ENCODE measurements around the gene SELENBP1.
"Not testable (repeated sequence)": the region's sequence is repeated elsewhere in the genome, so short reads cannot be mapped to it uniquely, and the experiment has no call there.

The SELENBP1 gene

DNA sequence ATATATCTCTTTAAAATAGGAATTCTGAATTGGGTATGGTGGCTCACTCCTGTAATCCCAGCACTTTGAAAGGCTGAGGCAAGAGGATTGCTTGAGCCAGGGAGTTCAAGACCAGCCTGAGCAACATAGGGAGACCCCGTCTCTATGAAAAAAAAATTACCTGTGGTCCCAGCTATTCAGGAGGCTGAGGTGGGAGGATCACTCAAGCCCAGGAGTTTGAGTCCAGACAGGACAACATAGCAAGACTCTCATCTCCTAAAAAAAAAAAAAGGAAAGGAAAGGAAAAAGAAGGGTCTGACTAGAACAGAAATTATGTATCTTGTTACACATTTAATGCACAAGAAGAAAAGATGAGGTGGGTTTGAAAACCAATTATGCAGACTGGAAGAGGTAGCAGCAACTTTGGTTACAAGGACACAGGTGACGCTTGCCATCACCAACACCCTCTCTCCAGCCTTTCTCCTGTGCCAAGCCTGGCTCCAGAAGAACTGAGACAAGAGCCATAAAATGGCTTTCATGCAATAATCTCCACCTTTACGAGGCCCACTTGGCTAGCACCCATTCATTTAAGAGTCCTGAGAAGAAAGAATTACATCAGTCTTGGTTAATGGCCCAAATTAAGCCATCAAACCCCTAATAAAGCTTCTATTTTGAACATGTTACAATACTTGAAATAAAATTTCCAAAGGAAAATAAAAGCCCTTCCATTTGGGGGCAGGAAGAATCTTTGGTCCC is 4.8 kb upstream of the SELENBP1 start:
- peak; percentile 19 for DNase-seq

DNA sequence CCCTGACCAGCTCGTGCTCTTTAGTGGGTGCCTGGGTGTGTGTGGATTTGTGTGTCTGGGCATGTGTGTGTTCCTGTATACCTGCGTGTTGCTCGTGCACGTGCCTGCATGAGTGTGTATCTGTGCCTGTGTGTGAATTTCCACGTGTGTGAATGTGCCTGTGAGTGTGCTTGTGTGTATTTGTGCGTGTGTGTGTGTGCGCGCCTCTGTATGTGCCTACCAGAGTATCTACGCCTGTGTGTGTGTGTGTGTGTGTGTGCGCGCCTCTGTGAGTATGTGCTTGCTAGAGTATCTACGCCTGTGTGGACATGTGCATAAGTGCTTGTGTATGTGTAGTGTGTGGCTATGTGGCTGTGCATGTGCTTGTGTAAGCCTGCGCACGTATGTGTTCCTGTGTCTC is 691 bp upstream of the SELENBP1 start:
- no peak for DNase-seq

DNA sequence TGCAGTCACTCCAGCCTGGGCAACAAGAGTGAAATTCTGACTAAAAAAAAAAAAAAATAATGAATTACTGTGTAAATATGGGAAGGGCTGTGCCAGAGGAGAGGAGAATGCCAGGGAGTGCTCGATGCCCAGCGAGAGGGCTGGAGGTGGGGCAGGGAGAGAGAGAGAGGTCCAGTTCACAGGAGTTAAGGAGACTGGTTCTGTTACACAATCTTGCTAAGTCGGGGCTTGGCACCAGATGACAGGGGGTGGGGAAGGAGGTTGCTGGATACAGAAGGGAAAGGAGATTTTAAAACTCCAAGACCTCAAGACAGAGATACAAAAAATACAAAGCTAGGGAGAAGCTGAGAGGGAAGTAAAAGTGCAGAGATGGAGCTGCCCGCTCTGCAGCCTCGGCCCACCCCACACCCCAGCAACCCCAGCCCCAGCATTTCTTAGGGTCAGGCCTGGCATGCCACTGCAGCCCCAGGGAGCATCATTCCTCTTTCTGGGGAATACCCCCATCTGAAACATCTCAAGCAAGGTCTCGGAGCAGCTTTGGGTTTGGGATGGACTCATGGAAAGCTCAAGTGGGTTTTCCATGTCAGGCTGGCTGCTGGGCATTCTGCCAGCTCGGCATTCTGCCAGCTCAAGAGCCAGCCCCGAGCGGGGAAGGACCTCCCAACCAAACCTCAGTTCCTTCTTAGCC is 991 bp downstream of the SELENBP1 start:
- peak; percentile 88 for DNase-seq

DNA sequence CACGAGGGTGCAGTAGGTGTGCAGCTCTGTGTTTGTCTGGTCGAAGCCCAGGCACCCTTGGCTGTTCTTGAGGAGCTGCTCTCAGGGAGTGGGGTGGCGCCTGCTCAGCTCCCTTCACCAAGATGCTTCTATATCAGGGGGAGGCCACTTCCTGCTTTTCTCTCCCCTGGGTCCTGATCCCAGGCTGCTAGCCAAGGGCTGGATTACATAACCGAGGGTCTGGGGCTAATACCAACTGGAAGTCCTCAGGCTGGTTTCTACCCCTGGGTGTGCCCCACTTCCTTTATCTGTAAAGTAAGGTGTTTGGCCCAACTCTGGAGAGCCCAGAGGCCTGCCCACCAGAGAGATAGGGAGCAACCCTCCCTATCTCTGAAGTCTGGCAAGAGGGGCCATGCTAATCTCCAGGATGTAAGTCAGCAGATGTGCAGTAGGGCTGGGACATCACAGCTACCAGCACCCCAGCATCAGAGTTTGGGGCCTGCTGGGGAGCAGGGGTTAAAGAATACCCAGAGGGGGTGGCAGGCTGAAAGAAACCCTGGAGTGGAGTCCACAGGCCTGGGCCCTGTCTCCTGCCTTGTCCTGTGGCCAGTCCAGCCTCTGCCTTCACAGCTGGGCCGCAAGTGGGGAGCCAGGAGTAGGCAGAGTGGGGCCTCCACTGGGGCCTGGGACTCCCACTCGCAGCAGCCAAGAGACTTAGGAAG is 2.1 kb downstream of the SELENBP1 start:
- DNase-seq = no peak

DNA sequence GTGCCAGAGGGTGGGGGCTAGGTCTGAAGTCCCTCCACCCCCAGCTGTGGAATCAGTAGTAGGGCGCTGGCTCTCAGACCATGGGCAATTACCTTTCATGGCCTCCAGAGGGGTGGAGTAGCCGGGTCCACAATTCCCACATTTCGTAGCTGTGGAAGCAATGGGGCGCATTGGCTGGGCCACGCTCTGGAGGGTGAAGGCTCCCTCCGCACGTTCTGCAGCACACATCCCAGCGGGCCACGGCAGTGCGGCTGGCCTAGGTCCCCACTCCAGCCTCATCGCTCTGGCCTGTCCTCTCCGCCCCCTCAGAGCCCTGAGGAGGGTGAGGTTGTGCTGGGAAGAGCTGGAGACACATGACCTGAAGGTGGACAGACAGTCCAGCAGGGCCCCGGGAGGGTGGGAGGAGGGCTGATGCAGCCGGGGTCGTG is 2.9 kb downstream of the SELENBP1 start:
- DNase-seq = no peak

DNA sequence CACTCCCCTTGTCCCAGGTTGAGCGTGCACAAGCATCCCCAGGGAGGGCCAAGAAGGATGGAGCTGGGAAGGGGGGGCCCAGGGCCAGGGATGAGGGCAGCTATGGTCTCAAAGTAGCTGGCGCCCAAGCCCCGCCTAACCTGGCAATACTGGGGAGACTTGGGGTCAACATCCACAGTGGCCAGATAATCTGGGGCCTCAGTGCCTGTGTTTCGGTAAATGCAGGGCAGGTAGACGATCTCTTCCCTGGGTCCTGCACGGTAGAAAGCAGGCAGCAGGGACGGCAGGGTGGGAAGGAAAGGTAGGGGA is 3.2 kb downstream of the SELENBP1 start:
- DNase-seq = no peak

DNA sequence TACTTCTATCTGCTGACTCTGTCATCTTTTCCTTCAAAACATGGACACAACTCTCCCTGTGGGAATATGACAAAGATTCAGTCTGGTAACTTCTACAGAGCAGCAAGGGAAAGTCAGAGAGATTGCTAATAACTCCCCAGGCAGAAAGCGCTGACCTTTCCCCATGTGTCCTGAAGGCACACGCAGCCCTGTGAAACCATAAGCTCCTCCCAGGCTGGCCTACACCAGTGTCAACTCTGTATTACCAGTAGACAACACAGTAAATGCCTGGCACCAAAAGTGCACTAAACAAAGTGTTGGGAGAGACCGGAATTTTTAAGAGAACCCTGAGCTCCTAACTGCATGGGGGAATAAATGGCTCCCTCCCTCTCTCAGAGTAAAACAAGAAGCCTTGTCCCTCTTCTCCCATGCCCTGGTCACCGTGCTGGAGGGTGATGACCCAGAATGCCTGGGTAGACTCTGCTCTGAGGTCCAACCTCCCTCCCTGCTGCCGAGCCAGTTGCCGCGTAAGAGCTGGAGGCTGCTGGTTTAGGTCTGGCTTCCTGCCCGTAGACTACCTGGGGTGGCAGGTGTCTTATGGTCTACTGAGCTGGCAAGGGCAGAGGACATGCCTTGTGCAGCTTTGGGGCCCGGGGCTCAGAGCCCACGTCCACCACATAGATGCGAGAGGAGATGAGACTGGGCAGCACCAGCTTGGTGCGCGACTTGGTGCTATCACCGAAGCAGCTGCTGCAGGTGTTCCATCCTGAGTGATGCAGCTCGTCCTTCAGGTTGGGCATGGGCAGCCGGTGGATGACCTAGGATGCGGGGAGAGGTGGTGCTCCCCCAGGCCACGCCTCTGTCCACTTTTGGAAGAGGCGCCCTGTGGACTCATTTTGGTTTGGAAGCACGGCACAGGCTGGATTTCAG is 3.9 kb downstream of the SELENBP1 start:
- DNase-seq = peak; percentile 31

DNA sequence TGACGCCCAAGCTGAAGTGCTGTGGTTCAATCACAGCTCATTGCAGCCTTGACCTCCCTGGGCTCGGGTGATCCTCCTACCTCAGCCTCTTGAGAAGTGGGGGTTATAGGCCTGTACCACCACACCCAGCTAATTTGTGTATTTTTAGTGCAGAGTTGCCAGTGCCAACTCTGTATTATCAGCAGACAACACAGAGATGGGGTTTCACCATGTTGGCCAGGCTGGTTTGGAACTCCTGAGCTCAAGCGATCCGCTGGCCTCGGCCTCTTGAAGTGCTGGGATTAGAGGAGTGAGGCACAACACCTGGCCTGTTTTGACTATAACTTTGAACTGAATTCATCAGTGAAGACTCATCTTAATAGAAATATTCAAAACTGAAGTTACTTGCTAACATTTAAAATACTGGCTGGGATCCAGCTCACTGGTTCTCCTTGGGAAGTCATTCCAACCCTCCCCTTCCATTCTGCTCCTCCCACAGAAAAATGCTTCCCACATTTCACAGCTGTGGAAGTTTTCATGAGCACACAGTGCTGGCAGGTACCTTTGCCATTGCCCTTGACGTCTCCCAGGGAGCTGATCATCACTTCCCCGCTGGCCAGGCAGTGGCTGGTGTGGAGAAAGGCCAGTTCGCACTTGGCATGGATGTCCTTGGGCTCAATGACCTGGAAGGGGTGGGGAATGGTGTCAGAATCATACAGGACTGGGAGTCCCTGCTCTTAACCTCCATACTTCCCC is 4.7 kb downstream of the SELENBP1 start:
- DNase-seq = no peak

DNA sequence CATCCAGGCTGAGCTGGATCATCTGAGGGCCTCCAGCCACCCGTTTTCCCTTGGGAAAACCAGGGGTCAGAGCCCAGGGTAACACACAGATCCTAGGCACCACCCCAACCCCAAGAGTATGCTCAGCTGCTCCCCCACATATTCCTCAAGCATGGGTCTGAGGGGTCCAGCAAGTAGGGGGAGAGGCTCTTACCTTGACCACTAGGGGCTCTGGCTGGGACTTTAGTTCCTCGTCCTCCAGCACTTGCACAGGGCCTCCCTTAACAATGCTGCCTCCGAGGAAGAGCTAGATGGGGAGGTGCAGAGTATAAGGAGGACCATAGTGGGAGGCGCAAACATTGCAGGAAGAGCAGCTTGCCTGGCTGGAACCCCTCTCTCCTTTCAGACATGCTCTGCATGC is 7.5 kb downstream of the SELENBP1 start:
- no peak for DNase-seq

DNA sequence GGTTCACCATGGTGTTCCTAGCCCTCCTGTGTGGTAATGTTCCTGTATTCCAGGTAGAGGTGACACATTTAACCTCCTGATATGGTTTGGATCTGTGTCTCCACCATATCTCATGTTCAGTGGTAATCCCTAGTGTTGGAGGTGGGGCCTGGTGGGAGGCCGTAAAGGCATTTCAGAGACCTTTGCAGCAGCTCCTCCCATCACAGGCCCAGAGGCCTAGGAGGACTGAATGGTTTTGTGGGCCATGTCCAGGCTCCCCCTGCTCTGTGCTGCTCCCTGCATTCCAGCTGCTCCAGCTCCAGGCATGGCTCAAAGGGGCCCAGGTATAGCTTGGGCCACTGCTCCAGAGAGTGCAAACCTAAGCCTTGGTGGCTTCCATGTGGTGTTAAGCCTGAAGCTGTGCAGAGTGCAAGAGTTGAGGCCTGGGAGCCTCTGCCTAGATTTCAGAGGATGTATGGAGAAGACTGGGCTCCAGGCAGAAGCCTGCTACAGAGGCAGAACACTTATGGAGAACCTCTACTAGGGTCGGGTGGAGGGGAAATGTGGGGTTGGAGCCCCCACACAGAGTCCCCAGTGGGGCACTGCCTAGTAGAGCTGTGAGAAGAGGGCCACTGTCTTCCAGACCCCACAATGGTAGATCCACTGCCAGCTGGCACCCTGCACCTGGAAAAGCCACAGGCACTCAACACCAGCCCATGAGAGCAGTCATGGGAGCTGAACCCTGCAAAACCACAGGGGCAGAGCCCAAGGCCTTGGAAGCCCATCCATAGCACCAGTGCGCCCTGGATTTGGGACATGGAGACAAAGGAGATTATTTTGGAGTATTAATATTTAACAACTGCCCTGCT is 10.0 kb downstream of the SELENBP1 start:
- DNase-seq = no peak

DNA sequence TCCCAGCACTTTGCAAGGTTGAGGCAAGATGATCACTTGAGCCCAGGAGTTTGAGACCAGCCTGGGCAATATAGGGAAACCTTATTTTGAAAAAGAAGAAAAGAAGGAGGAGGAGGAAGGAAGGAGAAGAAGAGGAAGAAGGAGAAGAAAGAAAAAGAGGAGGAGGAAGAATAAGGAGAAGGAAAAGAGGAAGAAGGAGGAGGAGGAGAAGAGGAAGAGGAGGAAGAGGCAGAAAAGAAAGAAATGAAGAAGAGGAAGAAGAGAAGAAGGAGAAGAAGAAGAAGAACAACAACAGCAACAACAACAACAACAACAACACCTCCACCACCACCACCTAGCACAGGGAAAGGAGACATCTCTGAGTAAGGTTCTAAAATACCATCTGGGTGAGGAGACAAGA is 10.6 kb downstream of the SELENBP1 start:
- no peak for DNase-seq

DNA sequence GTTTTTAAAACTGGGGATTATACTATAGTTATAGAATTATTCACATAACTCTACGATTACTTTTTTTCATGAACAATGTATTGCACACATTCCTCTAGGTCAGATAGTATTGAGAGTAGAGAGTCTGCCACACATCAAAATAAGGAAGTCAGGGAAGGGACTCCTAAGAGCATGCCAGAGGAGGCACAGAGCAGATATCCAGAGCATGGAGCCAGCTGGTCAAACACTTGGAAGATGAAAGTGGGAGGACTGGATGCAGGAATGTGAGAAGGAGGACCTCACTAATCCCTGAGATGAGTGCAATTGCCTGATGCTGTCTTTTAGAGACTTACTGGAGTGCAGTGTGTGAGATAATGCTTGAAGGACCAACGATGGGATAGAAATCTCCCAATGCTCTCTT is 15.8 kb downstream of the SELENBP1 start:
- DNase-seq = no peak

DNA sequence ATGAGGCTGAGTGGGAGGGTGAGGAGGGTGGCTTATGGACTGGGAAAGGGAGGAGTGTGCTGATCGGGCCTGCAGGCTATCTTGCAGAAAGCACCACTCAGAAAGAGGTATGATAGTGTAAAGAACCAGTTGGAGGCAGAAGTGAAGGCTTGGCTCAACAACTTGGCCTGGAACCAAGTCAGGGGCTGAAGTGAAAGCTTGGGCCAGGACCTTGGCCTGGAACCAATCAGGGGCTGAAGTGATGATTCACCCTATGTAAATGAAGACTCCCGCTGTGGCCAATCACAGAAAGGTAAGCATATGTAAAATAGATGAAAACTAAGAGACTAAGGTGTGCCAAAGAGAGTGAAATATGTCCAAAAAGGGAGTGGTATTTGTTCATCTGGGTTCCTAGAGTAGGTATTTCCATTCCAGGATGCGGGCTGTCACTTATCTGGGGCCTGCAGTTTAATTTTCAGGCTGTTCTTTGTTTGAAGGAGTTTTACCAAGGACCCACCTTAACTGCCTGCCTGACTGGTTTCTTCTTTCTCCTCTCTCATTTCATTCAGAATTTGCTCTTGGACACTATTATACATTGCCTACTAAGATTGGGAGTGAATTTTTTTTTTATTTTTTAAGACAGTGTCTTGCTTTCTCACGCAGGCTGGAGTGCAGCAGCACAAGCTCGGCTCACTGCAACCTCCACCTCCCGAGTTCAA is 20.3 kb downstream of the SELENBP1 start:
- no peak for DNase-seq

DNA sequence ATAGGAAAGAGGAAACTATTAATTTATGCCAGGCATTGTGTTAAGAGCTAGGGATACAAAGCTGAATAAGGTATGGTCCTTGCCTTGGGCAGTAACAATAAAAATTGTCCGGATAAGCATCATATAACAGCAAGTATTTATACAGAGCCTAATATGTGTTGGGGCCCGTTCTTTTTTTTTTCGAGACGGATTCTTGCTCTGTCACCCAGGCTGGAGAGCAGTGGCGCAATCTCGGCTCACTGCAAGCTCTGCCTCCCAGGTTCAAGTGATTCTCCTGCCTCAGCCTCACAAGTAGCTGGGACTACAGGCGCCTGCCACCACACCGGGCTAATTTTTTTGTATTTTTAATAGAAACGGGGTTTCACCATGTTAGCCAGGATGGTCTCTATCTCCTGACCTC is 22.2 kb downstream of the SELENBP1 start:
- DNase-seq = not testable (repeated sequence)

DNA sequence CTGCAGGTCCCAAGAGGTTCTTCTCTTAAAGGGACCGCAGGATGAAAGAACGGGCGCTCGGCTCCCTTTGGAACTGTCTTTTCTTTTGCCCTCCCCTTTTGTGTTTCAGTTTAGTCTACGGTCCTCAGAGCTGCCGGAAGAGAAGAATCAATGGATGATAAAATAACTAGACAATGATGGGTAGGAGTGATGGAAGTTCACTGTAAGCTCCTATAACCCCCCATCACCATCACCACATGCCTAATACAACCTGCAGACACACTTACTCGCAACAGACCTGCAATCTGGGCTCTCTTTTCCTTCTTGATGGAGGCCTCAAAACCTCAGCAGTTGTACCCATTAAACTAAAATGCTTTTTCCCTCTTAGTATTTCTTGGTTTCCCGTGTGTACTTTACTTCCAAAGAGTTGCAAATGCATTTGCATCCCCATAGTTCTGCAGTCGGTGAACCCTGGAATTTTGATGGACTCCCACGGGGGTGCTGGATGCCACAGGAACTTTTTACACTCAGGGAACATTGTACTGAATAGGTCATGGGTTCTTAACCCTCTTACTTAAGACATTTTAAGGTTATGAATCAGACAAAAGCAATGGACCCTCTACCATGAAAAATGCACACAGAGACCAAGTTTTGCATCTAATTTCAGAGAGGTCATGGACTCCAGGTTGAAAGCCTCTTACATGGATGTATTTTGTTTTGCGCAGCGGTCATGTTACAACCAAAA is 24.8 kb downstream of the SELENBP1 start:
- DNase-seq = no peak

DNA sequence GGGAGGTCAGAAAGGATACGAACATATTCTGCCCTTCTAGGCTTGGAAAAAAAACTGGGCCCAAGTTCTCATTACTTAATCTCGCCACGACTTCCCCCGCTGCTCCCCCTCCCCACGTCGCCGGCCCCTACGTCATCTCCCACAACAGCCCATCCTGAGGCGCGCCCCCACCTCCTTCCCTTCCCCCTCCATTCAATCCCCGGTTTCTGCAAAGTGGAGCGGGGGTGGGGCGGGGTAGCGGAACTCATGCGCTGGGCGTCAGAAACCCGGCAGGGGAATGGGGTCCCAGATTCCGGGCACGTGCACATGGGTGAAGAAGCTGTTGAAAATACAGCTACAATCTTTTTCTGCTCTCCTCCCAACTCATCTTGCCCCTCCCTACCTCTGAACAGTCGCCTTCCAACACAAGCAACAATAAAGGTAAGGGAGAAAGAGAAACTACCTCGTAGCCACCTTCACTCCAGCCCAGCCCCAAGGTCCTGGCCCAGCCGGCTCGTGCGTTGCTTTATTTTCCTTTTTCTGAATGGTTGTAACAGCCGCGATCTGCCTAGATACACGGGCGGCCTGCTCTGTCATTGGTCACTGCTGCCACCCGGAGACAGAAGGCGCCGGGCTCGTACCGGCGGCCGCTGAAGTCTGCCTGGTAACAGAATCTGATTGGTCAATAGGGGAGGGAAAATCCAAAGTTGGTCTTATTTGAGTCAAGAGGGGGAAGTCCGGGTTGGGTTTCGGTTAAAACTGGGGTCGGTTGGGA is 25.6 kb downstream of the SELENBP1 start, which contains the start of gene RFX5:
TSS of gene RFX5 (minus strand) at position 484 of the 754 bp plus-strand sequence. CDS start 932 bp downstream, outside the sequence.
- peak; percentile 96 for DNase-seq

DNA sequence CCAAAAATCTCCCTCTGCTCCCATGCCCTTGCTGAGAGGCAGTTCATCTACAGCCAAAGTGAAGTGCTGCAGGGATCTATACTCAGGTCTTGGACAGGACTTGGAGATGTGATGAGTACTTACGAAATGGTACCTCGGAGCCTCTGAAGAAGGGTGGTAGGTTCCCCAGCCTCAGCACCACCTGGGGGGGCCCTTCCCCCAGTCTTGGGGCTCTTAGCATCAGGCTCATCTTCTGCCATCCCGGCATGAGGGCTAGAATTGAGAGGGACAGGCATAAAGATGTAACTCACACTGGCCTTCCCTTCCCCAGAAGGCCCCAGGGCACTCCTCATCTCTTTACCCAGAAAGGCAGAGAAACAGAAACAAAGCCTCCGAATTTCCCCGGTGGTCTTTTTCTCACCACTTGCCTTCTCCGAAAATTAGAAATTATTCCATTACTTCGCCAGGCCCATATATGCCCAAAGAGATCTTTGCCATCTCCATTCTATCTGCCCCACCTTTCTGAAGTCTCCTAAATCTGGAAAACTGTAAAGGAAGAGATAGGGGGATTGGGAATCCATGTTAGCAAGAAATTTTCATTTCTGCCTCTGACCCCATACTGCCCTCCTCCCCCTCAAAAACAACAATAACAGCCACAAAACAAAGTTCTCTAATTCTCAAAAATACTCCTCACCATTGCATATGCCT is 26.3 kb downstream of the SELENBP1 start:
- DNase-seq = no peak

DNA sequence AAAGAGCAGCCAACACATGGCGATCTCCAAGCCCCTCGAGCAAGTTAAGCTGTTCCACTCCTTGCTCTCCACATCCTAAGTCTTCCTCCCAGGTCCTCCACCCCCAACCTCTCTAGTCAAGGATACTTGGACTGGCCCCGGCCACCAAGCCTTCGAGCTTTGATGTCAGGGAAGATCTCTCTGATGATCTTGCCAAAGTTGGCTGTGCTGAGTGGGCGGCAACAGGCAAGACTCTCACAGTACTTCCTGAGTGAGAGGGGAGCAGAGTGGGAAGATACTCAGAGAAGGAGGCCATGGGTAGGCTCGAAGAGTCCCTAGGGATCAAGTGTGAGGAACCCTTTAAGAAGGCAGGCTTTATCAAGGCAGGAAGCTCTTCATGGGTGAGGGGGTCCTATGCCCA is 28.2 kb downstream of the SELENBP1 start:
- no peak for DNase-seq

DNA sequence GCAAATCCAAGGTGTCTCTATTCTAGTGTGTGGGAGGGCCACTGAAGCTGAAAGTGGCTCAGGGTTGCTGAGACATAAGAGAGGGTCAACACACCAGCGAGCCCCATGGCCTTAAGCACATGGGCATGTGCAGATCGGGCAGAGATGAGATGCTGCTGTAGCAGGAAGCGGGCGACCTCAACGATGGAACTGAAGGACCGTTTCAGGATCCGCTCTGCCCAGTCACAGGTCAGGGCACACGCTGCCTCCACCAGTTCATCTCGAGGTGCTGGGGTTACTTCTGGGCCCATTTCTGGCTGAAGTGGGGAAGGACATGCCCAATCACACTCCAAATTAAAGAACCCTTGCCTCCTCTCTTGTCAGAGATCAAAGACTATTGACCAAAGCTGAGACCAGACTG is 28.9 kb downstream of the SELENBP1 start:
- no peak for DNase-seq
